Stimulated activated effector memory CD8-positive, alpha-beta T cell treated with anti-CD3 and anti-CD28 coated beads, Interleukin-12 subunit alpha, Interleukin-12 subunit beta, amount 100 ng/mL, for 72 hours (primary cell): ENCODE measurements around the gene KSR1.

Source experiments
- ATAC-seq: fragments of 150-1000 bp; cut with Tn5 transposase; 2 replicates; pipeline ENCODE4 v1.10.0; 2021
- DNase-seq, 2 donors: peaks; one replicate each; pipeline ENCODE4 v3.0.0; 2021 to 2022; ENCODE audit warnings: low spot score in 2 of 2
- H3K27ac Mint-ChIP-seq: one replicate; pipeline ENCODE4 v1.8.0; 2022; ENCODE audit warnings: mild to moderate bottlenecking, mixed read lengths
- H3K36me3 Mint-ChIP-seq: one replicate; pipeline ENCODE4 v1.8.0; 2022; ENCODE audit warnings: mild to moderate bottlenecking, mixed read lengths
- H3K4me1 Mint-ChIP-seq: one replicate; pipeline ENCODE4 v1.8.0; 2022; ENCODE audit warnings: mixed read lengths
- H3K4me3 Mint-ChIP-seq: one replicate; pipeline ENCODE4 v1.8.0; 2022; ENCODE audit warnings: mild to moderate bottlenecking, mixed read lengths
- H3K9me3 Mint-ChIP-seq: one replicate; pipeline ENCODE4 v1.8.0; 2022; ENCODE audit warnings: mixed read lengths

KSR1 gene

GRCh38 chr17:27569257-27569722 lies 113.0 kb downstream of the KSR1 start:
- H3K9me3 Mint-ChIP-seq, result no peaks in the 10 kb centered on the region
- H3K27ac Mint-ChIP-seq, result peak overlapping the region; percentile 93
- peak overlapping the region; percentile 40 for H3K4me3 Mint-ChIP-seq
- H3K36me3 Mint-ChIP-seq, result peaks cover 15% of the 10 kb centered on the region
- ATAC-seq, result peak; percentile 91
- H3K4me1 Mint-ChIP-seq, result peaks cover 85% of the 10 kb centered on the region
- peak; percentile 48 to 87 for DNase-seq

- peaks cover 89% of the 10 kb centered on the region for H3K4me1 Mint-ChIP-seq
Observed at GRCh38 chr17:27569884-27570577, 113.8 kb downstream of the KSR1 start.

GRCh38 chr17:27570578-27570914 lies 114.3 kb downstream of the KSR1 start:
- no peak overlapping the region for H3K27ac Mint-ChIP-seq
- H3K4me1 Mint-ChIP-seq, result peaks cover 89% of the 10 kb centered on the region
- peaks cover 19% of the 10 kb centered on the region for H3K36me3 Mint-ChIP-seq
- no peak for DNase-seq
- H3K9me3 Mint-ChIP-seq, result no peaks in the 10 kb centered on the region
- H3K4me3 Mint-ChIP-seq, result no peak overlapping the region
- ATAC-seq, result no peak

More at GRCh38 chr17:27569884-27570577, 113.8 kb downstream of the KSR1 start:
- Mint-ChIP-seq H3K27ac (peak overlapping the region; percentile 93), H3K9me3 (no peaks in the 10 kb centered on the region), H3K4me3 (peak overlapping the region; percentile 40), H3K36me3 (peaks cover 19% of the 10 kb centered on the region)
- DNase-seq, result no peak
- ATAC-seq, result no peak

- peaks cover 24% of the 10 kb centered on the region for H3K36me3 Mint-ChIP-seq
- no peak for DNase-seq
- H3K27ac Mint-ChIP-seq, result peak overlapping the region; percentile 90
- ATAC-seq, result no peak
- no peaks in the 10 kb centered on the region for H3K9me3 Mint-ChIP-seq
- peaks cover 89% of the 10 kb centered on the region for H3K4me1 Mint-ChIP-seq
- peak overlapping the region; percentile 55 for H3K4me3 Mint-ChIP-seq
Observed at GRCh38 chr17:27571563-27572352, 115.5 kb downstream of the KSR1 start.

- Mint-ChIP-seq H3K27ac (peak overlapping the region; percentile 90), H3K4me1 (peaks cover 92% of the 10 kb centered on the region), H3K4me3 (peak overlapping the region; percentile 55), H3K36me3 (peaks cover 24% of the 10 kb centered on the region), H3K9me3 (no peaks in the 10 kb centered on the region)
- DNase-seq (peak in 1 of 2 donors; percentile 67), ATAC-seq (peak; percentile 85)
Observed at GRCh38 chr17:27572665-27573064, 116.4 kb downstream of the KSR1 start.

- ATAC-seq (no peak), DNase-seq (no peak)
- peaks cover 96% of the 10 kb centered on the region for H3K4me1 Mint-ChIP-seq
- H3K4me3 Mint-ChIP-seq, result no peak overlapping the region
- no peaks in the 10 kb centered on the region for H3K9me3 Mint-ChIP-seq
- peak overlapping the region; percentile 72 for H3K27ac Mint-ChIP-seq
- H3K36me3 Mint-ChIP-seq, result peaks cover 24% of the 10 kb centered on the region
Observed at GRCh38 chr17:27573548-27573947, 117.3 kb downstream of the KSR1 start.

- Mint-ChIP-seq H3K4me3 (no peak overlapping the region), H3K9me3 (no peaks in the 10 kb centered on the region), H3K27ac (peak overlapping the region; percentile 72), H3K36me3 (peaks cover 19% of the 10 kb centered on the region), H3K4me1 (peaks cover 96% of the 10 kb centered on the region)
- ATAC-seq (peak; percentile 37), DNase-seq (no peak)
Observed at GRCh38 chr17:27573971-27574525, 117.8 kb downstream of the KSR1 start.

GRCh38 chr17:27575096-27575911 lies 119.1 kb downstream of the KSR1 start:
- Mint-ChIP-seq H3K27ac (peak overlapping the region; percentile 72), H3K36me3 (peaks cover 18% of the 10 kb centered on the region), H3K9me3 (no peaks in the 10 kb centered on the region), H3K4me3 (no peak overlapping the region), H3K4me1 (peaks cover 96% of the 10 kb centered on the region)
- ATAC-seq (no peak), DNase-seq (no peak)

- no peak overlapping the region for H3K4me3 Mint-ChIP-seq
- peak overlapping the region; percentile 72 for H3K27ac Mint-ChIP-seq
- ATAC-seq, result no peak
- no peaks in the 10 kb centered on the region for H3K9me3 Mint-ChIP-seq
- H3K4me1 Mint-ChIP-seq, result peaks cover 93% of the 10 kb centered on the region
- no peak for DNase-seq
- H3K36me3 Mint-ChIP-seq, result peaks cover 19% of the 10 kb centered on the region
Observed at GRCh38 chr17:27575912-27576252, 119.6 kb downstream of the KSR1 start.

GRCh38 chr17:27576477-27577083 lies 120.3 kb downstream of the KSR1 start:
- Mint-ChIP-seq H3K4me3 (no peak overlapping the region), H3K27ac (peak overlapping the region; percentile 72), H3K9me3 (no peaks in the 10 kb centered on the region), H3K36me3 (peaks cover 19% of the 10 kb centered on the region), H3K4me1 (peaks cover 92% of the 10 kb centered on the region)
- ATAC-seq, result no peak
- DNase-seq, result no peak

GRCh38 chr17:27577121-27577761 lies 121.0 kb downstream of the KSR1 start:
- DNase-seq (no peak), ATAC-seq (no peak)
- Mint-ChIP-seq H3K4me1 (peaks cover 91% of the 10 kb centered on the region), H3K4me3 (no peak overlapping the region), H3K36me3 (peaks cover 19% of the 10 kb centered on the region), H3K9me3 (no peaks in the 10 kb centered on the region), H3K27ac (peak overlapping the region; percentile 72)

- H3K36me3 Mint-ChIP-seq, result peaks cover 22% of the 10 kb centered on the region
- no peaks in the 10 kb centered on the region for H3K9me3 Mint-ChIP-seq
- peak overlapping the region; percentile 48 for H3K4me3 Mint-ChIP-seq
- peaks cover 82% of the 10 kb centered on the region for H3K4me1 Mint-ChIP-seq
- no peak for ATAC-seq
- DNase-seq, result no peak
- H3K27ac Mint-ChIP-seq, result peak overlapping the region; percentile 83
Observed at GRCh38 chr17:27577884-27578717, 121.9 kb downstream of the KSR1 start.

- peaks cover 28% of the 10 kb centered on the region for H3K36me3 Mint-ChIP-seq
- H3K9me3 Mint-ChIP-seq, result no peaks in the 10 kb centered on the region
- ATAC-seq, result peak; percentile 79
- H3K4me1 Mint-ChIP-seq, result peaks cover 77% of the 10 kb centered on the region
- H3K4me3 Mint-ChIP-seq, result peak overlapping the region; percentile 48
- peak; percentile 25 to 72 for DNase-seq
- peak overlapping the region; percentile 83 for H3K27ac Mint-ChIP-seq
Observed at GRCh38 chr17:27578718-27579085, 122.5 kb downstream of the KSR1 start.

GRCh38 chr17:27579304-27579703 lies 123.1 kb downstream of the KSR1 start:
- Mint-ChIP-seq H3K9me3 (no peaks in the 10 kb centered on the region), H3K4me1 (peaks cover 71% of the 10 kb centered on the region), H3K36me3 (peaks cover 28% of the 10 kb centered on the region), H3K27ac (peak overlapping the region; percentile 83), H3K4me3 (peak overlapping the region; percentile 48)
- no peak for DNase-seq
- peak; percentile 50 for ATAC-seq
